HG02938 (cell line): Measurements from ENCODE around the gene CNTNAP2.

Source experiments
- ATAC-seq: cut with Tn5 transposase; IDR thresholded peaks from one replicate; pipeline ENCODE4 v1.9.1; 2021; ENCODE audit warnings: mild to moderate bottlenecking, moderate library complexity; ENCODE audit not compliant: unreplicated experiment

Gene CNTNAP2

DNA sequence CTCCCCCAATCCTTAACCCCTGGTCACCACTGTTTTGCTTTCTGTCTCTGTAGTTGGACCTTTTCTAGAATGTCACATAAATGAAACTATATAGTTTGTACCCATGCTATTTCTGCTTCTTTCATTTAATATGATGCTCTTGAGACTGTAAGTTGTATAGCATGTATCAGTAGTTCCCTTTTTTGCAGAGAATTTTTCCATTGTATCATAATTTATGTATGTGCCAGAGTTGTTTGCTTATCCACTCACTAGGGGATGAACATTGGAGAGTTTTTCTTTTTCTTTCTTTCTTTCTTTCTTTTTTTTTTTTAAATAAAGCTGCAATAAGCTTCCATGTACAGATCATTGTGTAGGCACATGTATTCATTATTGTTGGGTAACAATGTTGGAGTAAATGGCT lies 544.8 kb downstream of the CNTNAP2 start:
- no peak for ATAC-seq

DNA sequence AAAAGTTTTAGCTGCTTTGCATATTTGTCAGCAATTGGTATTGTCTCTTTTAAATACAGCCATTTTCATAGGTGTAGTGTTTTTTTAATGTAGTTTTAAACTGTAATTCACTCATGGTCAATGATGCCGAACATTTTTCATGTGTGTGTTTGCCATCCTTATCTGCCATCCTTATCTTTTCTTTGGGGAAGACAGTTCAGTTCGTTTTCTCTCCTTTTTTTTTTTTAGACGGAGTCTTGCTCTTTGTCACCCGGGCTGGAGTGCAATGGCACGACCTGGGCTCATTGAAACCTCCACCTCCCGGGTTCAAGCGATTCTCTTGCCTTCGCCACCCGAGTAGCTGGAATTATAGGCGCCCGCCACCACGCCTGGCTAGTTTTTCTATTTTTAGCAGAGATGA lies 545.3 kb downstream of the CNTNAP2 start:
- ATAC-seq, result no peak

DNA sequence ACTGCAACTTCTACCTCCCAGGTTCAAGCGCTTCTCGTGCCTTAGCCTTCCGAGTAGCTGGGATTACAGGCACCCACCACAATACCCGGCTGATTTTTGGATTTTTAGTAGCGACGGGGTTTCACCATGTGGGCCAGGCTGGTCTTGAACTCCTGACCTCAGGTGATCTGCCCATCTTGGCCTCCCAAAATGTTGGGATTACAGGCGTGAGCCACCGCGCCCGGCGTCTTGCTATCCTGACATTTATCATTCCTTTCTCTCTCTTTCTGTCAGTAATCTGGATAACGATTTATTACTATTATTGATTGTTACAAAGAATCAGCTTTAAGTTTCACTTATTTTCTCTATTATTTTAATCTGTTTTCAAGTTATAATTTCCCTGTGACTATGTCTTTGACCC lies 548.4 kb downstream of the CNTNAP2 start:
- no peak for ATAC-seq

DNA sequence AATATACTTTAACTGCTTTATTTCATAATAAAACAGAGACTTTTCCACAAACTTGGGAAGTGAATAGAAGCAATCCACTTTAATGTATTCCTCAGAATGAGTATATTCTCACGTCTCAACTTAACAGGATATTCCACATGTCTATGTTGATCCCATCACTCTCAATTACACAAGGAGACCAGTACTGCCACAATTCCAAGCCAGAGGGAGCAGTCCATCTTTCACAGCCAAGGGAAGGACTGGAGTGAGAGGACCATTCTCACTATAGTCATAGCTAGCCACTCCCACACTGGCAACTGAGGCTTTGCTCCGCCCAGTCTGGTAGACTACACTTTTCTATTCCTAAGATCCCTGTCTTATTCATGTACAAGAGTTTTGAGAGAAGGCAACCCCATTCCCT lies 553.9 kb downstream of the CNTNAP2 start:
- no peak for ATAC-seq

DNA sequence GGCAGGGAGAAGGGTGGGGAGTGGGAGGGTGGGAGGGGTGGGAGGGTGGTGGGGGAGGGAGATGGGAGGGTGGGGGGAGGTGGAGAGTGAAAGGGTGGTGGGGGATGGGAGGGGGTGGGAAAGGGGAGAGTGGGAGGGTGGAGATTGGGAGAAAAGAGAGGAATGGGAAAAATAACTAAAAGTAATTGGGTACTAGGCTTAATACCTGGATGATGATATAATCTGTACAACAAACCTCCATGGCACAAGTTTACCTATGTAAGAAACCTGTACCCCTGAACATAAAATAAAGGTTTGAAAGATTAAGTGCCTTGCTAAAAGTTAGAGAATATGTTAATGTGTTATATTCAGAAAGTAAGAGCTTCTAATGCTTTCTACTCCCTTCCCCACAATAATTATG lies 564.9 kb downstream of the CNTNAP2 start:
- ATAC-seq, result no peak

DNA sequence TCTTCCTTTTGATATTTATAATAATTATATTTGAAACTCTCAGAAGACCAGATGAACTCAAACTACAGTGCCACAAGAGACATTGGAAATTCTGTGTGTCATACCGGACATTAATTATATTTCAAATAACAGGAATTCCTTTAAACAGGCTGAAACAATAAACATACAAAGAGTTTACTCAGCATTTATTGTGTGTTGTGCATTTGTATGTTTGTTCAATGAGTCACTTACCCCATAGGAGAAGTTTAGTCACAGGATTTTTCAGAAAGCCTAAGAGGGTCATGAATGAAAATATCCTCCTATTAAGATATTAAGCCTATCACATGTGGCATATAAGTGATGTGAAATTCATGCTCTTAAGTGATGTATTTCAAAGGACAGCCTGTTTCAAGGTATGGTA lies 566.8 kb downstream of the CNTNAP2 start:
- no peak for ATAC-seq

DNA sequence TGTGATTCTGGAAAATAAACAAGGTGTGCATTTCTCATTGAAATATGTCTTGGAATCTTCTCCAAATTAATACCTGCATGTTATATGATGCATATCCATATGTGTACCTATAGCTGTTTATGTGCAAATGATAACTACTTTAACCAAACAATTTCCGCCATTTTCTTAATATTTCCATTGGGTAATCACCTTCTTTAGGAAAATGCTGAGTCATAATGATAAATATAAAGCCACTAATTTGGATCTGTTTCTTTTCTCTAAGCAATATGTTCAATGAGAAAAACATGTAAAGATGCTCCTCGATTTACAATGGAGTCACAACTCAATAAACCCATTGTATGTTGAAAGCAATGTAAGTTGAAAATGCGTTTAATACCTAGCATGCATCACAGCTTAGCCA lies 574.4 kb downstream of the CNTNAP2 start:
- ATAC-seq, result no peak

DNA sequence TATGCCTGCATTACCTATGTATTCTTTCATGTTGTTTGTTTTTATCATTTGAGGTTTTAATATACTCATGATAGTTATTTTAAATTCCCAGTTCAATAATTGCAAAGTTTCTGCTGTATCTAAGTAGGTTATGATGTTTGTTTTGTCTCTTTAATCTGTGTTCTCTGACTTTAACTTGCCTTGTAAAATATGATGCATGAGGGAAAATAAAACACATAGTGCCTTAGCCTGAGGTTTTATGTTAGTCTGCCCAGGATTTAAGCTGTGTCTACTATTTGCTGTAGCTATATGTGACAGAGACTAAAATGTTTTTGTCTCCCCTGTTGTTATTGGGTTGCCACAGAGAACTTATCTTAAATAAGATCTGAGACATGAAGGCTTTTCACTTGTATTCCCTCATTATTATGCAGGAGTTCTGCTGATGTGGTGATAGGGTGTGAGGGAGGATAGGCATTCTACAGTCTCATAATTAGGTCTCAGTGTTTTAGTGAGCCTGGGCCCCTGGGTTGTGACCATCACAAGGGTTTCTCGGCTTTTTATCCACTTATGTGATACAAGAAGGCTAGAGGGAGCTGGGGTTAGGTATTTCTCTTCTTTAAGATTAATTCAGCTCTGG lies 582.5 kb downstream of the CNTNAP2 start:
- ATAC-seq, result no peak

DNA sequence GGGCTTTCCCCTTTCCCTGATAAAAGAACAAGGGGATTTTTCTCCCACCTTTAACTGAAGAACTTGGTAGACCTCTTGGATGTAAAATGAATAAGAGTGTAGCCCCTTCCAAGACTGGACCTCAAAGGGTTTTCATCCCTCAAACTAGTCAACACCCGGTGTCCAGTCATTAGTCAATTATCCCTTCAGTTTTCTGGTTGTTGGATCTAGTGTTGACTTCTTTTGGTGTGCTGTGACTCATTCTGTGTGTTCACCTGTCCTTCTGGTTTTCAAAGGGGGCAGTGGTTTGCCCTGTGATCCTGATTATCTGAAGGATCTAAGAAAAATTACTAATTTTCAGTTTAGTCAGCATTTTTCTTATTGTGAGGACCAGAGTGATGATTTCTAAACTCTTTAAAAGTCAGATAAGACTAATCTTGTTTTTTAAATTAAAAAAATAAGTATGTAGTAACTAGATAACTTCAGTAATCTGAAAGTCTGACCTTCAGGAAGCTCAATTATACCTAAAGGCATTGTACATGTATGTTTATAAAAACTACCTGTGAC lies 583.5 kb downstream of the CNTNAP2 start:
- no peak for ATAC-seq

DNA sequence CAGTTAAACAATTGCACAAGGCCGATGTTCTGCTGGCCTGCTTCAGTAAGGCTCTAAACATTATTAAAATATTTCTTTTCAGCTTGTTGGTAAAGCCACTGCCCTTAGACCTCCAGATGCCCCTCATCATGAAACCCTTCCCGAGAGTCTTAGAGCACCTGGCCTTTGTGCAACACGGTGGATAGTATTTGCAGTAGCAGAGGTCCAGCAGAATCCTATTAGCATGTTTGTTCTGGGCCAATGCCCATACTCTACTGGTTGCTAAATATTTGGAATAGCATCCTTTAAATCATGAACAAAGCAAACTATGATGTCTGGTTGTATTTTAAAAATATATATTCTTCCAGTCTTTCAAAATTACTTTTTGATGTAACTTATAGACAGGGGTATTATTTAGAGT lies 584.6 kb downstream of the CNTNAP2 start:
- ATAC-seq, result no peak

DNA sequence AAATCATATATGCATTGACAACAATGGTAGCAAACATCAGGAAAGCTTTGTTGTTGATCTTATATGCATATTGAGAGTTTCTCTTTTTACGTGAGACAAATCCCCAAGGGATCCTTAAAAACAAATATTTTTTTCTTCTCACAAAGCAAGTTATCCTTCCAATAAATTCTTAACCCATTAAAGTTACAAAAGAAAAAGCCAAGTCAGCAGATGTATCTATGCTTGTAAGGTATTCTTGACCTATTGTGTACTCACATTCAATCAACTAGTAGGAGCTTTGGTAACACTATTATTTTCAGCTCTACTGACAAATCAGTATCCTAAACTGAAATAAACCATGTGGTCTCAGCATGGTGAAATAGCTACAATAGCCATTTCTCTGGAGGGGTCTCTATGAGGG lies 586.3 kb downstream of the CNTNAP2 start:
- ATAC-seq, result no peak

DNA sequence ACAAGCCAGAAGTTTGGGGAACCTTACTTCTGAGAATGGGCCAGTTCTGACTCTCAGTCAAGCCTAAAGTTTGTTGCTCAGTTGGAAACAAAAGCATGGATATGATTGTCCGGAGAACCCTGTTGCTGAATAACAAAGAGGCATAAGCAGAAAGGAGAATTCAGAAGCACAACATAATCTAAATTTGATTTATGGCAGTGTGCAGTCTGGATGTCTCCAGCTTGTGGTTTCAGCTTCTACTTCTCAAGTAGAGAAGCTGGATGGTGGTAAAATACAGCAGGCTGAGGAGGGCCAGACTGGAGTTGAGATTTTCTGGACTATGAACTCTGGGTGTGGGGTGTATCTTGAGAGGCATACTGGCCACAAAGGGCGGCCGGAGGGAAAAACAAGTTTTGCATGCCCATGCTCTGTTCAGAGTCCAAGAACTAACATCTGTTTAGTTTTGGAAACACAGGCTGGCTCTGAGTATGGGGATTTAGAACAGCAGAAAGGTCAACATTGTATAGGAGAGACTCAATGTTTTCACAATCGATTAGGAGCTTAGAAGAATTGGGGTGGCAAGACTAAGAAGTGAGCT lies 592.9 kb downstream of the CNTNAP2 start:
- no peak for ATAC-seq

DNA sequence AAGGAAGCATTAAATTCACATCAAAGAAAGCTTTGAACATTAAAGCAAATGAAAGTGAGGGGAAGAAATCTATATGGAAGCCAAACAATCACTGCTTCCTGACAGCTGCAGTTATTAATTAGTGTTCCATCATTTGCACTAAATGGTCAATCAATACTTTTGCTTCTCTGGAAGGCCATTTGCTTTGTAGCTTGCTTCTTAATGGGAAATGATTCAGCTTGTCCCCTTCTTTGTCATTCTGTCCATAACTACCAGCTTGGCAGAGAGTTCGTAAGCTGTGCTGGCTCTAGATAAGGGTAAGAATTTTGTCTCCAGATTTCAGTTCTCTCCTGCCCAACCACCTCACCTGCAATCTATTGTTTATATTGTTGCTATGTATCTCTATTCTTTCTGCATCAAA lies 596.6 kb downstream of the CNTNAP2 start:
- ATAC-seq, result no peak

DNA sequence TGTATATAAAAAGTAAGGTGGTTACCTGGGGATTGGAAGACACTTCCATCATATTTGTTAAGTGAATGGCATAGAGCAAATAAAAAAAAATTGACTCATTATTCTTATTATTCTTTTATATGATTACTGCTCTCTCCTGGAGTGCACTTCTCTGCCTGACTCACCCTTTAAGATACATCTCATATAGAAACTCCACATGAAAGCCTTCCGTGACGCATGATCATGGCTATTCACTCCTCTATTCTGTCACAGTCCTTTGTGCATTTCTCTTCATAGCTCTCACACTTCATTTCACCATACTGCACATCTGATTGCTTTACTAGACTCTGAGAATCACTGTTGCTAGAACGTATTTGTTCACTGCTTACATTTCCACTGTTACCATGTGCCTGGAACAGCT lies 597.3 kb downstream of the CNTNAP2 start:
- ATAC-seq, result no peak

DNA sequence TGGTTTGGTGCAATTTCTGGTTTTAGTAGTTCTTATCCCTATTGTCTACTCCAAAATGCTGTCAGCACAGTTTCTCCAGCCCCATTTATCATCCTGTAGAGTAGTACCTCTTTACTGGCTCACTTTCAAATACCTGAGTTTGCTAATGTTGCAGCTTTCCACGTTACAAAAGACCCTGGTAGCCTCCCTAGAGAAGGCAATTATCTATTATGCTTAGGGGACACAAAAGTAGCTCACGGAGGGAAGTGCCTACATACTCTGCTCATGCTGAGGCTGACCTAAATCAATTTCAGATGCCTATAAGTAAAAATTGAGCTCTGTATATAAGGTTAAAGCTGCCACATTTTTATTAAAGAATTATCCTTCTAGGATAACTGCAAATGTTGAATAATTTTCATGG lies 603.6 kb downstream of the CNTNAP2 start:
- no peak for ATAC-seq

DNA sequence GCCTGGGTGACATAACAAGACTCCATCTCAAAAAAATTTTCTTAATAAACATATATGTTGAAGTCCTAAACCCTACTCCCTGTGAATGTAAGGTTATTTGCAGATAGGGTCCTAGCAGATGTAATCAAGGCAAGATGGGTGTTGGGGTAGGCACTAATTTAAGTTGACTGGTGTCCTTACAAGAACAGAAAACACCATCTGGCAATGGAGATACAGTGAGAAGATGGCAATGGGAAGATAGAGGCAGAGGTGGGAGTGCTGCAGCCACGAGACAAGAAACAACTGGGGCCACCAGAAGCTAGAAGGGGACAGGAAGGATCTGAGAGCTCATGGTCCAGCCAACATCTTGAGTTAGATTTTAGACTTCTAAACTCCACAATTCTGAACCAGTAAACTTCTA lies 606.4 kb downstream of the CNTNAP2 start:
- no peak for ATAC-seq

DNA sequence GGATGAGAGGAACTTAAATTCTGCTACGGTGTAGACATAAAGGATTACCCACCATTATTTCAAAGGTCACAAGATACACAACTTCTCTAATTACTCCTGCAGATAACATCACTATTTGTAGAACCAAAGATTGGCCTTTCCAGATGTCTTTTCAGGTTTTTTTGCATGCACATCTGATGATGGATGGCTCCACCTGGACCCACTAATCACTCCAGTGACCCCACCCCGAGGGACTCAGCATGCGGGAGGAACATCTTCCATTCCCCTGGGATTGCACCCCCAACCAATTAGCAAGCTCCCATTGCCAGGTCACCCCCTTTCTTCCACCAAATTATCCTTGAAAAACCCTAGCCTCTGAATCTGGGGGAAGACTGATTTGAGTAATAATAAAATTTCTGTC lies 608.9 kb downstream of the CNTNAP2 start:
- no peak for ATAC-seq

DNA sequence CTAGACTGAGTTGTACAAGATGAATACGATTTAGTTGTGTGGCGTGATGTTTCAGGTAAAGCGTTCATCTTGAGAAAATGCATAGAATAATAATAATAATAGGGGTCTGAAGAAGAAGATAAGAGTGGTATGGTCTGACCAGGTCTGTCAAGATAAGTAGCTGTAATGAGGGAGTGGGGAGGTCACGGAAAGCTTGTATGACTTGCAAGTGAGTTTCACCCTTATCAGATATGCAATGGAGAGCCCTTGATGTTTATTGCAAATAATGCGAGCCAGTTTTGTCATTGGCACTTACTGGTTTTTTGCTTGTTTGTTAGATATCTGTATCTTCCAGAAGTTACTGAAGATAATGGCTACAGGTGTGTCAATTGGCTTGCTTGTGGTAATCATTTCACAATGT lies 611.5 kb downstream of the CNTNAP2 start:
- no peak for ATAC-seq

DNA sequence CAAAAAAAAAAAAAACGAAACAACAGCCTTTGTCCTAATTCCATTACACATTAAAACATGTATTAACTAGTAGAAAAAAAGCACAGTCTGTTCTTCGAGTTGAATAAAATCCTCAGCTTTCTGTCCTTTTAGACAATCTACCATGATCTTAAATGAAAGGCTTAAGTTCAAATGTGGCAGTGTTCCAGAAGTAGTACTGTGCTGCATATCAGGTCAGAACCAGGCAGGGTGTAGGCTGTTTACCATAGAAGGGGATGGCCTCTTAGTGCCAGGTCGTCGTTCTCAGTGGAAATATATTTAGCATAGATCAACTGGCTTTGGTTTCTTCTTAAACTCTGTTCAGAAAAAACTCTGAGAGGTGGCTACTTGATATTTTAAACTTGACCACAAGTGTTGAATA lies 612.0 kb downstream of the CNTNAP2 start:
- no peak for ATAC-seq

DNA sequence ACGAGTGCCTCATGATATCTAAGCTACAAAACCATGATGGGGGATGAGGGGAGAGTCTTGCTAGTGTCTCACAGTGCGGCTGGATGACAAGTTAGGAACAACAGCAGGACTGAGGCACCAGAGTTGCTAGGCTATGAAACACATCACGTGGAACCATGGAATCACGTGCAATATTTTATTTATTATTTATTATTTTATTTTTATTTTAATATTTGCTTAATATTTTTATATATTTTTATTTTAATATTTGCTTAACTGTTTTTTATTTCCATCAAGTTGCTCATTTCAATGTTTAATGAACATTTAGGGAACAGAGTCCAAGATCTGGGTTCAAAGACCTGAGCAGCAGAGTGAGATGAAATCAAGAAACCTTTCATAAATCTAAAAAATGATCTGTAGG lies 614.6 kb downstream of the CNTNAP2 start:
- ATAC-seq, result no peak

DNA sequence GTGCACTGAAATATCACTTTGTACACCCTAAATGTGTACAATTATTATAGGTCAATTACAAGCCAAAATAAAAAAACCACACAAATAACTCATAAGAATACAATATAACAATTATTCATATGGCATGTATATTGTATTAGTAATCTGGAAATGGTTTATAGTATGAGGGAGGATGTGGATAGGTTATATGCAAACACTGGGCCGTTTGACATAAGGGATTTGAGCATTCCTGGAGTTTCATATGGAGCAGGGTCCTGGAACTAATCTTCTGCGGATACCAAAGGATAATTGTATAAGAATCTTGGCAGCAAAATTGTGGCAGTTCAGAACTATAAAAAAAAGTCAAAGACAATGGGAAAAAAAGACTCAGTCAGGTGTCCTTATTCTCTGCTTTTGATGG lies 619.4 kb downstream of the CNTNAP2 start:
- ATAC-seq, result no peak

DNA sequence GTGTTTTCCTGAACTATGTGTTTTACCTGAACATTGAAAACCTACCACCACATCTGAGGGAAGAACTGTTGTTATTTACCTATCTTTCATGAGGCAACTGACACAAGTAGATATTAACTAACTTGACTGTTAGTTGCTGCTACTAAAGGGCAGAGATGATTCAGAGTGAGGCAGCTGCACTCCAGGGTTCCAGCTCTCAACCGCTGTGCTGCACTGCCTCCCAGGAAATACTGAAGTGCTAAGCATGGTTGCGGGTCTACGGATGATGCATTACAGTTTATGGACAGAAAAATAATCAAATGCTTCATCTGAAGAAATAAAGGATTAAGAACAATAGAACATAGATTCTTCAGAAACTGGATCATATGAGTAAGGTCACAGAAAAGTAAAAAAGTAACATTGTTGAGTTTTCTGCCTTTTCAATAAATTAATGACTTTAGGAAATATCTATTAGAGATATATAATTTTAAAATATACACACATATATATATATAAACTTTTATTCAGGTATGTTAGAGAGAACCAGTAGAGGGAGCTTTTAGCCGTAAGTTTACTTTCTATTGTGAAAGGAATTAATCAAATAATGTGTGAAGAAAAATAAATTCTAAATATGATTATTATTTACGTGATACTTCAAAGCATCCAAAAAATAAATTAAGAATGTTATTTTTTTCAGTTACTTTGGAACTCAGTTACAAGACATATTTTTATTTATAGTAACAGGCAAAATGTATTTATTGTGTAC lies 620.0 kb downstream of the CNTNAP2 start:
- no peak for ATAC-seq
